Stimulated activated CD8-positive, alpha-beta memory T cell treated with anti-CD3 and anti-CD28 coated beads, Interleukin-12 subunit alpha, Interleukin-12 subunit beta, amount 100 ng/mL, for 24 hours (primary cell): ENCODE results near the gene GOLGA6A.
"Not testable (repeated sequence)": the region's sequence is repeated elsewhere in the genome, so short reads cannot be mapped to it uniquely, and the experiment has no call there.

Experiments used
- DNase-seq: peaks from one replicate; pipeline ENCODE4 v3.0.0-alpha.2; 2020; ENCODE audit errors: extremely low read depth

The GOLGA6A gene, protein sequence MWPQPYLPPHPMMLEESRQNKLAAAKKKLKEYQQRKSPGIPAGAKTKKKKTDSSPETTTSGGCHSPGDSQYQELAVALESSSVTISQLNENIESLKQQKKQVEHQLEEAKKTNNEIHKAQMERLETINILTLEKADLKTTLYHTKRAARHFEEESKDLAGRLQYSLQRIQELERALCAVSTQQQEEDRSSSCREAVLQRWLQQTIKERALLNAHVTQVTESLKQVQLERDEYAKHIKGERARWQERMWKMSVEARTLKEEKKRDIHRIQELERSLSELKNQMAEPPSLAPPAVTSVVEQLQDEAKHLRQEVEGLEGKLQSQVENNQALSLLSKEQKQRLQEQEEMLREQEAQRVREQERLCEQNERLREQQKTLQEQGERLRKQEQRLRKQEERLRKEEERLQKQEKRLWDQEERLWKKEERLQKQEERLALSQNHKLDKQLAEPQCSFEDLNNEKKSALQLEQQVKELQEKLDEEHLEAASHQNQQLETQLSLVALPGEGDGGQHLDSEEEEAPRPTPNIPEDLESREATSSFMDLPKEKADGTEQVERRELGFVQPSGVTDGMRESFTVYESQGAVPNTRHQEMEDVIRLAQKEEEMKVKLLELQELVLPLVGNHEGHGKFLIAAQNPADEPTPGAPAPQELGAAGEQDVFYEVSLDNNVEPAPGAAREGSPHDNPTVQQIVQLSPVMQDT

GRCh38 chr15:74082450-74082849 lies at the start of gene GOLGA6A:
TSS of gene GOLGA6A (minus strand) at chr15:74082550. CDS start at chr15:74082509, 41 bp downstream.
- not testable (repeated sequence) for DNase-seq

GRCh38 chr15:74131628-74132413 lies 49.5 kb upstream of the GOLGA6A start:
- no peak for DNase-seq

GRCh38 chr15:74130849-74131627 lies 48.7 kb upstream of the GOLGA6A start:
- DNase-seq, result no peak

DNA sequence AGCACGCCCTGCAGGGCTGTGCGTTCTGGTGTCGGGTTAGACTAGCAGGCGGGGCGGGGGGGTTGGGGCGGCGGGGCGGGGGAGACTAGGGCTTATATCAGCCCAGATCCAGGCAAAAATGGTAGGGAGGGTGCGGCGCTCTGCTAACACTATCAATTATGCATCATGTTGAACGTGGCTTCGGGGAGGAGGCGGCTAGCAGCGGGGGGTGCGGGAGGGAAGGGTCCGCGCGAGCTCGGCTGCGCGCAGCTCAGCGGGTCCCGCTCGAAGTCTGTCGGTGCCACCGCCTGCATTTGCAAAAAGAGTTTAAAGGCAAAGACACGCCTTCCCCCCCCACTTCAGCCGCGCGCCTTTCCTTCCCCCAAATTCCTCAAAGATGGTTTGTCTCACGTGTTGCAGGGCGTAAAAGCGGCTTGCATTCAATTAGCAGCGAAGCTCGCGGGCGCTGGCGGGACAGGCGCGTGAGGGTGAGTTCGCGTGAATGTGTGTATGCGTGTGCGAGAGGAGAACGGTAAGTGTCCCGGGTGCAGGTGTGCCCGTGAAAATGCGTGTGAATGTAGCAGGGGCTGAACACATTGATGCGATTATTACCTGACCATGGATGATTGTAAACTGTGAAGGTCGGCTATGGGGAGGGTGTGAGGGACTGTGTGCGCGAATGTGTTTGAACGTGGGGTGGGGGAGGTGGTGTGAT lies 48.0 kb upstream of the GOLGA6A start, which contains the start of gene ISLR2:
Gene ISLR2, plus strand, starts transcription at position 432 of the 694 bp plus-strand sequence. CDS start 2,169 bp downstream, outside the sequence.
- no peak for DNase-seq

DNA sequence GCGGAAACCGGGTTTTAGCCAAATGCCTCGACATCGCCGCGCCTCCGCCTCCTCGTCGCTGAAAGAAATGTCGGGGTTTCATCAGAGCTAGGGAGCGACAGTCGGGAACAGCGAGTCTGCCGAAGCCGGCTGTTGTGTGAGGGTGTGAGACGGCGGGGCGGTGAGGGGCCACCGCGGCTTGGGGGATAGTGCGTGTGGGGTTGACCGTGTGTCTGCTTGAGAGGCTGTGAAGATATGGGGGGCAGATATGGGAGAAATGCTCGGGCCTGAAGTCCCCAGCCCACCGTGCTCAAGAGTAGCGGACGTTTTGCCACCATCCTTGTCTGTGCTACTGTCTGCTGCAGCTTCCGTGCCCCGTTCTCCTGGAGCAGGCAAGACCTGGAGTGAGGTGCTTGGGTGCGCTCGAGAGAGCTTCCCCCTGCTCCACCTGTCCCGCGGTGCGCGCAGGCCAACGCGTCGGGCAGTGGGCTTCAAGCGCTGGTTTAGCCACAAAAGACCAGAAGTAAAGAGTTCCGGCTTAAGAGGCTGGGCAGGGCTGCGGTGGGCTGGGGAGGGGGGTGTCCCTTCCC lies 47.3 kb upstream of the GOLGA6A start:
- DNase-seq, result no peak

DNA sequence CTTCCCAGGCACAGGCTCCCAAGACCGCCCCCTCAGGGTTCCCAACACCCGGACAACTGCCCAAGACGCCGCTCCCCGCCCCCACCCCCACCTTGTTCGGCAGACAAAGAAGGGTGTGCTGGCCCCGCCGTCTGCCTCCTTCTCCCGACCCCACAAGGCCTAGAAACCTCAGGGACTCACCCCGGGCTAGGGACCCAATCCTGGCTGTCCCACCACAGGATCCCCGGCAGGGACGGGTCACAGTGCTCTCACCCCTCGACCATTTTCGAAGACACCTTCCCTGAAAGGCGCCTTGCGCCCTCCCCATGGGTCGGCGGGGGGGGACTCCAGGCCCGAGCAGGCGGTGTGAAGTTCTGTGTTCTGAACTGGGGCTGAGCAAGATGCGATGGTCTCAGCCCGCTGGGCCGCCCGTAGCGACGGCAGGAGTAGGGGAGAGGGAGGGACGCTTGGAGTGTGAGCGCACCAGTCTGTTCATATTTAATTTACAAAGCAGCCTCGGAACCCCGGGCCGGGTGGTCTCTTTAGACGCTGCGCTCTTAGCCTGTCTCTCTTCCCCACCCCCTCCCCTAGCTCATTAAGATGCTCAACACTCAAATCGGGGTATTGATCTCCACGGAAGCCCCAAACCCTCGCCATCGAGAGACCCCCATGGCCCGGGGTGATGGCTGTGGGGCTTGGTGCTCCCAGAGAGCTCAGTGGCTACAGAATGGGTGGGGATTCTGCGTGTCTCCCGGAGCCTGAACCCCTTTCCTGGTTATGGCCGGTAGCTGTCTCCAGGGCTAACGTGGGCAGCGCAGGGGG lies 46.6 kb upstream of the GOLGA6A start:
- no peak for DNase-seq

- DNase-seq, result no peak
These were observed 45.8 kb upstream of the GOLGA6A start for GRCh38 chr15:74127954-74128784.

GRCh38 chr15:74127255-74127953 lies 45.1 kb upstream of the GOLGA6A start:
- DNase-seq, result peak; percentile 66

- DNase-seq, result no peak
These were observed 42.4 kb upstream of the GOLGA6A start for GRCh38 chr15:74124759-74125158.

DNA sequence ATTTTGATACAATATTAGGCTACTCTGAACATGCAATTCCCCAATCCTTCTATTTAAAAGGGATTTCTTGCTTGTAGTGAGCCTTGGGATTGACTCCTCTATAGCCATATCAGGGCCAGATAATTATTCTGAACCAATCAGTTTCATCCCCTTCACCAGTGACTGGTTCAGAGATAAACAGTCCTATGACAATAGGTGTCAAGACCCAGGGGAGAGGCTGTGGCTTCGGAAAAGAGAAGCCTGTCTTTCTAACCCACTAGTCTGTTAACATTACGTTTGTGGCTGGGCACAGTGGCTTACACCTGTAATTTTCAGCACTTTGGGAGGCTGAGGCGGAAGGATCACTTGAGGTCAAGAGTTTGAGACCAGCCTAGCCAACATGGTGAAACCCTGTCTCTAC lies 41.8 kb upstream of the GOLGA6A start:
- no peak for DNase-seq

DNA sequence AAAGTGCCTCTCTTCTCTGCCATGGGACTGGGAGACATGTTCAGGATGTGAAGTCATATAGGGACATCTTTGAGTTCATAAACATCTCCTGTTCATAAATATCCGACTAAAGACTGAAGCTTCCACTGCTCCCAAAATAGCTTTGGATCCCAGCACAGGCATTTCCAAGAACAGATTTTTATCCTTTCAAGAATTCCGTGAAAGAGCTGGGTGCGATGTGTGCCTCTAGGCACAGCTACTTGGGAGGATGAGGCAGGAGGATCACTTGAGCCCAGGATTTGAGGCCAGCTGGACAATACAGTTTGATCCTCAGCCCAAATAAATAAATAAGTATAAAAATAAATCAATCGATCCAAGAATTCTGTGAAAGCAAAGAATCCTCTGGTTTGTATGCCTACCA lies 41.3 kb upstream of the GOLGA6A start:
- no peak for DNase-seq

GRCh38 chr15:74123131-74123429 lies 40.7 kb upstream of the GOLGA6A start:
- DNase-seq, result no peak

DNA sequence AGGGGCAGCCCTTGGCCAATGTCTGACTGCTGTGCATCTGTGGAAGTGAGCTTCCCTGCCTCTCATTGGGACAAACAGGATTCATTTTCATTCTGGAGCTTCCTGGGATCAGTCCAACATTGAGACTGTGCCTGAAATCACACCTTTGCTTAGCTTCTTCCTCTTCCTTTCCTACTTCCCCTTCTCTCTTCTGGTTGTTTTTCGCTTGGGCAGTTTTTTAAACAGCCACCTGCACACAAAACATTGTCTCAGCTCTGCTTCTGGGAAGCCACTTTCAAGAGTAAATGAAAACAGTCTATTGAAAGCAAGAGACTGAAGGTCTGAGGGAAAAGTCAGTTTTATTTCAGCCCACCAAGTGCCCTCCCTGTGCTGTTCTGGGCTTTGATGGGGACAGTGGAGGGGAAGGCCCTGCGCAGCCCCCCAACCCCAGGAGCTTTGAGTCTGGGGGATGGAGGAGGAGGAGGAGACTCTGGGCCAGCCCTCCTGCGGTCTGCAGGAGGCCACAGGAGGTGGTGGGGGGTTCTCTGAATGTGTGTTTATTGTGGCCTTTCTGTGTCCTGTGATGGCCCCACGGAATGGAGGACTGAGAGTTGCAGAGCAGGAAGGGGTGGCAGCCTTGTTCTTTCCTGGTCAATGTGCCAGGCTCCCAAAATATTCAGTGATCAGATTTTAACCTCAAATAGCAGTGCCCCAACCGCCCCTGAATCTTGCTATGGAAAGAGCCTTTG lies 40.2 kb upstream of the GOLGA6A start:
- no peak for DNase-seq

DNA sequence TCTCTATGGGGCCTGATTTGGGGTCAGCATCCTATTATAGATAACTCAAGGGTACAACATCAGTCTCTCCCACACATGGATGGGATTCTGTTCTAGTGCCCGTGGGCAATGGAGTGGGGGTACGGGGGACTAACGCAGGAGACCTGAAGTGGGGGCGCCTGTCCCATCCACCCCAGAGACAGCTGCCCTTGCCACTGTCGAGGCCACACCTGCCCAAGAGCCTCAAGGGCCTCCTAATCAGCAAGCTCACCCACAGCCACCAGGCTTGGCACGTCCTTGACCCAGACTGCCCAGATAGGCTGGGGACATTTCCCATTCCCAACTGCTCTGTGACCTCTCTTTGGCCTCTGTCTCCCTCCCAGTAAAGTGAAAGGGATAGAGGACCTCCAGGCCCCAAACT lies 39.5 kb upstream of the GOLGA6A start:
- no peak for DNase-seq

GRCh38 chr15:74121039-74121438 lies 38.7 kb upstream of the GOLGA6A start:
- DNase-seq, result no peak

GRCh38 chr15:74120426-74120825 lies 38.1 kb upstream of the GOLGA6A start:
- DNase-seq, result no peak

DNA sequence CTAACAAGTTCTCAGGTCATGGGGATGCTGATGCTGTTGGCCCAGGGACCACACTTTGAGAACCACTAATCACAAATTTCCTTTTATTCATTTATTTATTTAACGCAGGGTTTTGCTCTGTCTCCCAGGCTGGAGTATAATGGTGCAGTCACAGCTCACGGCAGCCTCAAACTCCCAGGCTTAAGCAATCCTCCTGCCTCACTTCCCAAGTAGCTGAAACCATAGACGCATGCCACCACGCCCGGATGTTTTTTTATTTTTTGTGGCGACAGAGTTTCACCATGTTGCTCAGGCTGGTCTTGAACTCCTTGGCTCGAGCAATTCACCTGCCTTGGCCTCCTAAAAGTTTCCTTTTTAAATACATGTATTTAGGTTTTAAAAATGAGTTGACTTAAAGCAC lies 27.4 kb upstream of the GOLGA6A start:
- no peak for DNase-seq

DNA sequence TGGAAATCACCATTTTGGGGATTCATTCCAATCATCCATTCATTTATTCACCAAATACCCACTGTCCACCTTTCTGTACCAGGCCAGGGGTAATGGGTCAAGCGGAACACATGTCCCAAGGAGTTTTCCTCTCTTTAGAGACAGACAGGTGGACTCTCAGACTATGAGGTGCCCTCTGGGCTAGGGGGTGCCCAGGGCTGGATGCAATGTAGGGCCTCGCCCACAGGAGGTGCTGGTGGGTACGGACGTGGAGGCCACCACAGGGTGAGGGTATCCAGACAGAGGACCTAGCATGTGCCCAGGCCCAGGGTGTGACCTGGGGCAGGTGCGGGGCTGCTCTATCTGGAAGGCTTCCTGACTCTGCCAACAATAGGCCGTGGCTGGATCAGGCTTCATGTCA lies 26.3 kb upstream of the GOLGA6A start:
- DNase-seq, result not testable (repeated sequence)
